B cell (primary cell): ENCODE measurements around the gene PCGF2. TPM values are rescaled to one million over a fixed set of nuclear protein-coding genes. Genes with fewer than 3 reads are reported as not detected.

Experiments
- ATAC-seq: fragments of 200-7000 bp; cut with Tn5 transposase; one replicate; pipeline ENCODE4 v1.10.0; 2021; ENCODE audit warnings: low read depth, mild to moderate bottlenecking, moderate number of reproducible peaks, moderate library complexity
- CTCF ChIA-PET: fragments of 350-600 bp; sonication (Branson Sonifier 250); formaldehyde crosslinking; loops from one replicate; lab custom pipeline; 2021; ENCODE audit warnings: antibody characterized with exemption, inconsistent platforms; lab: Charles Lee
- POLR2A ChIA-PET: fragments of 350-600 bp; sonication (Branson Sonifier 250); formaldehyde crosslinking; loops from one replicate; lab custom pipeline; 2021; ENCODE audit warnings: antibody characterized with exemption; lab: Charles Lee
- DNase-seq: peaks from one replicate; pipeline ENCODE4 v3.0.0; 2013
- H2AFZ ChIP-seq: 2 replicates; pipeline ENCODE4 v1.6.1; 2012; ENCODE audit warnings: mild to moderate bottlenecking, low read depth, low read length; ENCODE audit not compliant: insufficient read depth, poor library complexity, severe bottlenecking
- H3K27ac ChIP-seq, 2 donors: 1 replicate in 1 of 2; 2 replicates in 1 of 2; pipeline ENCODE4 v1.5.1; 2012 to 2013; ENCODE audit warnings: low read length in 2 of 2, mild to moderate bottlenecking in 2 of 2, moderate library complexity in 1 of 2
- H3K27me3 ChIP-seq, 4 experiments: fragments of 200-600 bp in 1 of 4; sonication (generic) in 1 of 4; replicated peaks in 1 of 4; 1 replicate in 2 of 4; 2 replicates in 2 of 4; pipeline versions ENCODE4 v1.6.1 to v1.7.0; 2013 to 2016; ENCODE audit warnings: low read length in 3 of 4, mild to moderate bottlenecking in 2 of 4, mixed read lengths in 1 of 4, moderate library complexity in 1 of 4; ENCODE audit not compliant: insufficient read depth in 4 of 4, control insufficient read depth in 3 of 4; ENCODE audit errors: control extremely low read depth in 1 of 4
- H3K36me3 ChIP-seq, 2 experiments: replicated peaks in 1 of 2; 1 replicate in 1 of 2; 2 replicates in 1 of 2; pipeline versions ENCODE4 v1.6.1 to v1.7.1; 2013; ENCODE audit warnings: low read length in 1 of 2; ENCODE audit not compliant: insufficient read depth in 2 of 2, control insufficient read depth in 1 of 2; ENCODE audit errors: control extremely low read depth in 1 of 2, extremely low read depth in 1 of 2
- H3K4me1 ChIP-seq, 2 donors: fragments of 200-600 bp in 1 of 2; sonication (generic) in 1 of 2; 1 replicate in 1 of 2; 2 replicates in 1 of 2; pipeline versions ENCODE4 v1.5.1 to v1.6.1; 2013 to 2017; ENCODE audit warnings: low read length in 2 of 2; ENCODE audit not compliant: control insufficient read depth in 2 of 2, insufficient read depth in 2 of 2
- H3K4me2 ChIP-seq: replicated peaks from 2 replicates; pipeline ENCODE3; 2012; ENCODE audit warnings: mild to moderate bottlenecking, low read depth, low read length; ENCODE audit not compliant: poor library complexity, severe bottlenecking
- H3K4me3 ChIP-seq, 5 experiments: fragments of 200-600 bp in 1 of 5; sonication (generic) in 1 of 5; 1 replicate in 3 of 5; 2 replicates in 2 of 5; pipeline versions ENCODE4 v1.5.1 to v1.7.0; 2011 to 2016; ENCODE audit warnings: low read length in 4 of 5, mild to moderate bottlenecking in 4 of 5, low read depth in 2 of 5, control low read depth in 1 of 5, moderate library complexity in 1 of 5; ENCODE audit not compliant: insufficient read depth in 1 of 5; ENCODE audit errors: control extremely low read depth in 1 of 5, extremely low read depth in 1 of 5
- H3K79me2 ChIP-seq: fragments of 200-600 bp; sonication (generic); one replicate; pipeline ENCODE4 v1.6.0; 2016; ENCODE audit warnings: low read length; ENCODE audit not compliant: control insufficient read depth, insufficient read depth
- H3K9ac ChIP-seq: fragments of 200-600 bp; sonication (generic); 2 replicates; pipeline ENCODE4 v1.6.1; 2017; ENCODE audit warnings: mild to moderate bottlenecking, low read length, moderate library complexity
- H3K9me3 ChIP-seq, 3 donors: one replicate each; pipeline versions ENCODE4 v1.6.1 to v1.7.1; 2013; ENCODE audit warnings: low read length in 2 of 3; ENCODE audit not compliant: control insufficient read depth in 2 of 3, insufficient read depth in 1 of 3; ENCODE audit errors: control extremely low read depth in 1 of 3
- H4K20me1 ChIP-seq: 2 replicates; pipeline ENCODE4 v1.6.0; 2012; ENCODE audit warnings: mild to moderate bottlenecking, low read length; ENCODE audit not compliant: insufficient read depth, control insufficient read depth, poor library complexity, severe bottlenecking
- H3K27ac Mint-ChIP-seq: one replicate; pipeline ENCODE4 v1.8.0; 2021; ENCODE audit warnings: mixed read lengths
- H3K27me3 Mint-ChIP-seq: one replicate; pipeline ENCODE4 v1.8.0; 2021; ENCODE audit warnings: mixed read lengths
- H3K4me1 Mint-ChIP-seq: one replicate; pipeline ENCODE4 v1.8.0; 2021; ENCODE audit warnings: mixed read lengths
- H3K4me3 Mint-ChIP-seq: one replicate; pipeline ENCODE4 v1.8.0; 2021; ENCODE audit warnings: mixed read lengths
- H3K9me3 Mint-ChIP-seq: one replicate; pipeline ENCODE4 v1.8.0; 2022; ENCODE audit warnings: mixed read lengths; ENCODE audit not compliant: insufficient read depth
- EZH2 ChIP-seq: IDR thresholded peaks from 2 replicates; pipeline ENCODE4 v1.6.1; 2012; ENCODE audit warnings: borderline replicate concordance, low read depth, mild to moderate bottlenecking, moderate library complexity, low read length; ENCODE audit not compliant: insufficient read depth, poor library complexity, severe bottlenecking
- WGBS: methylation state at CpG from one replicate; pipeline ENCODE4 v1.1.5; 2013; ENCODE audit warnings: missing lambda C conversion rate; ENCODE audit not compliant: insufficient coverage; 5-methylcytosine and 5-hydroxymethylcytosine counted together
- intact Hi-C: fragments of 100-400 bp; cut with micrococcal nuclease; formaldehyde crosslinking; loops from one replicate; pipeline ENCODE4 v1.10.0; 2022
- polyA plus RNA-seq: library from polyadenylated mRNA; depleted of rRNA; stranded (reverse); fragments of >200 nt; gene quantifications from 2 replicates; pipeline ENCODE4 v1.2.3, GENCODE V29; 2012
- total RNA-seq, 2 donors: library from RNA; stranded (reverse); fragments of 120-200 nt in 1 of 2; gene quantifications; 1 replicate in 1 of 2; 2 replicates in 1 of 2; pipeline versions ENCODE4 v1.2.3 to v1.2.4, GENCODE V29; 2013 to 2022
- TF ChIP-seq, protein P1 (sequence below): fragments of 200-600 bp; IDR thresholded peaks from one replicate; pipeline ENCODE4 v1.8.0; 2022; ENCODE audit warnings: antibody characterized with exemption, mild to moderate bottlenecking

The PCGF2 gene
- total and polyA plus RNA-seq, 2 donors (not counting 1 experiment from before 2014, with no cell fraction given): 0.04 TPM; not detected in 1

DNA sequence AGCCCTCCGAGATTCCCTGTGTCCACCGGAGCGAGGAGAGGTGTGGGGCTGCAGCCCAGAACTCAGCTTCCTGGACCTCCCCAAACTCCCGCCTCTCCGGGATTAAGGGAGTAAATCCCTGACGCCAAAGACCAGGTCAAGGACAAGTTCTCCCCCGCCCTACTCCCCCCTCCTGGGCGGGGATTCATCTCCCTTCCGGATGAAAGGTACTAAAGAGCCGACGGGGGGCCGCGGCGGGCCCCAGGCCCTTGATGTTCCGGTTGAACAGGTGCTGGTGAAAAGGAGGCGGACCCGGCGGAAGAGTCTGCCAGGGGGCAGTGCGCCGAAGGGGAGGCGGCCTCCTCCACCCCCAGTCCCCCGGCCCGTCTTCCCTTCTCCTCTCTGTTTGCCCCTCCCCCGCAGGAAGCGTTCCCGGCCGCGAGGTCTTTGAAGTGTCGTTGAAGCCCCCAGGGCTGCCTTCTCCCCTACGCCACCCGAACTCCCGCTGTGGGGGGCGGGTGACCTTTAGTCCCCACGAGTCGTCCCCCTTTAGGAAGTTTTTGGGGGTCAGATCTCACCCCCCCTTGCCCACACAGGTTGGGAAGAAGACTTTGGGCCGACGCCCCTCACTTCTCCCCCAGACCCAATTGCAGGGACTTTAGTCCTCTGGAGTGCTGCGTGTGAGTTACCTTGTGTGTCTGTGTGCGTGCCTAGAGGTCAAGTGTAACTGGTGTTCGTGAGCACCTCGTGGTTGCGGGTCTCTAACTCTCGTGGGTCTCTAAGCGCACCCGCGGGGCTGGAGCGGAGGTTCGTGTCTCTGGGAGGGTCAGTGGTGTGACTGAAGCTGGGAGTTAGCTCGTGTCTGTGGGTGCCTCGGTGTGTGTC, 44.2 kb downstream of the PCGF2 start:
- peaks cover 26% of the 10 kb centered on the region for H3K79me2 ChIP-seq

More for the DNA sequence above, 44.2 kb downstream of the PCGF2 start:
- DNase-seq (peak; percentile 76), ATAC-seq (peak; percentile 15)
- intact Hi-C loops: loop anchor here (2.0 kb wide), 1 partner anchor 97 kb away; no protein-coding TSS in a partner anchor
- Mint-ChIP-seq H3K27ac (peak overlapping the region; percentile 99), H3K27me3 (no peaks in the 10 kb centered on the region), H3K4me1 (peaks cover 57% of the 10 kb centered on the region), H3K4me3 (peak overlapping the region; percentile 99), H3K9me3 (no peaks in the 10 kb centered on the region)
- no peaks in the 10 kb centered on the region for H3K27me3 ChIP-seq
- H3K9ac ChIP-seq: peak overlapping the region; percentile 94
- H3K4me2 ChIP-seq: peak overlapping the region; percentile 98
- H3K27ac ChIP-seq: peak overlapping the region; percentile 91 to 97
- H3K36me3 ChIP-seq: peaks cover 0 to 15% of the 10 kb centered on the region in 2 experiments
- TF ChIP-seq, protein P1, sequence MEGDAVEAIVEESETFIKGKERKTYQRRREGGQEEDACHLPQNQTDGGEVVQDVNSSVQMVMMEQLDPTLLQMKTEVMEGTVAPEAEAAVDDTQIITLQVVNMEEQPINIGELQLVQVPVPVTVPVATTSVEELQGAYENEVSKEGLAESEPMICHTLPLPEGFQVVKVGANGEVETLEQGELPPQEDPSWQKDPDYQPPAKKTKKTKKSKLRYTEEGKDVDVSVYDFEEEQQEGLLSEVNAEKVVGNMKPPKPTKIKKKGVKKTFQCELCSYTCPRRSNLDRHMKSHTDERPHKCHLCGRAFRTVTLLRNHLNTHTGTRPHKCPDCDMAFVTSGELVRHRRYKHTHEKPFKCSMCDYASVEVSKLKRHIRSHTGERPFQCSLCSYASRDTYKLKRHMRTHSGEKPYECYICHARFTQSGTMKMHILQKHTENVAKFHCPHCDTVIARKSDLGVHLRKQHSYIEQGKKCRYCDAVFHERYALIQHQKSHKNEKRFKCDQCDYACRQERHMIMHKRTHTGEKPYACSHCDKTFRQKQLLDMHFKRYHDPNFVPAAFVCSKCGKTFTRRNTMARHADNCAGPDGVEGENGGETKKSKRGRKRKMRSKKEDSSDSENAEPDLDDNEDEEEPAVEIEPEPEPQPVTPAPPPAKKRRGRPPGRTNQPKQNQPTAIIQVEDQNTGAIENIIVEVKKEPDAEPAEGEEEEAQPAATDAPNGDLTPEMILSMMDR: no peak
- TF ChIP-seq EZH2: no peak
- peak overlapping the region; percentile 76 to 95 (median 93) for H3K4me3 ChIP-seq
- POLR2A ChIA-PET: interaction anchor here (1.0 to 3.7 kb wide), 6 partner anchors 20 to 167 kb away, joined by 3 to 15 read pairs (median 4); partner anchors contain the start of genes LASP1, PSMB3 and RPL23
- H2AFZ ChIP-seq: peak overlapping the region; percentile 91
- no peaks in the 10 kb centered on the region for H3K9me3 ChIP-seq
- WGBS: 0% methylated on average over 32 of the region's 50 CpGs
- CTCF ChIA-PET: interaction anchor here (1.0 to 3.8 kb wide), 7 partner anchors 18 to 450 kb away, joined by 3 to 32 read pairs (median 4); no protein-coding TSS in a partner anchor
- H4K20me1 ChIP-seq: peaks cover 31% of the 10 kb centered on the region
- H3K4me1 ChIP-seq: peaks cover 20 to 56% of the 10 kb centered on the region in 2 donors
